ENCODE measurements around the gene NRXN3.

DNA sequence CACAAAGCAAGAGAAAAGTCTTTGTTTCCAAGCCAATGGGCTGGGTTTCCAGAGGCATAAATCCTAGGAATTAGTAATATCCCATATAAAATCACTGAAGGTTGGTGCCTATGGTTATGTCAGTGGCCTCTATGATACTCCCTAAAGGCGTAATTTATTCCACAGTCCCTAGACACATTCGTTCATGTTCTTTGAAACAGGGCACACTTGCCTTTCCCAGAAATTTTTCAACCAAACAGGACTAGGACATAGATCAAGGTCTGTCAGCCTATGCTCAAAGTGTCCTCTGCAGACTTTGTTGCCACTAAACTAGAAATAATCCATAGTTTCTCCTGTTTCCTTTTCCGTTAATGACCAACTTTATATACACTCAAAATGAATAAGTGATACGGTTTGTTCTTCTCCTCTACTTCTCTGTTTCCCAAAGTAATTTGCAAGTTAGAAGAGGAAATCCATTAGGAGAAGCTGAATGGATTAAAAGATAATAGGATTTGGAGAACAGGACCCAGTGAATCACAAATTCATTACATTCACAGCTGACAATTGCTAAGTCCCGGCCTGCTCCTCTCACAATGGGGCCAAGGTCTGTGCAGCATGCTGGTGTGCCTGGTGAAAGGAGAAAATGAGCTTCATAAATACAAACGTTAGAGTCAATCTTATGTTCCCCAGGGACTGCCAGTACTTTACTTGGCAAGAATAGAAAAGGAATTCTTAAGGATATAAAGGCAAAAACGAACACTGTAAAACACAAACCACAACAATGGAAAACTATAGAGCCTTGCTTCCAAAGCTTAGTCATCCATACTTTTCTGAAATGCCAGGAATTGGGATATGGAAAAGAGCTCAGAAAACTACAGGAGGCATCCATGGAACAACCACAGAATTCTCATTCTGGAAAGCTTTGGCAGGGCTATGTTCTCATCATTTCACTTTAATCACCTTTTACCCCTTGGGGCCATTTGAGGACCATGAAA is 966.2 kb downstream of the NRXN3 start:
- TF ChIP-seq, protein P1, sequence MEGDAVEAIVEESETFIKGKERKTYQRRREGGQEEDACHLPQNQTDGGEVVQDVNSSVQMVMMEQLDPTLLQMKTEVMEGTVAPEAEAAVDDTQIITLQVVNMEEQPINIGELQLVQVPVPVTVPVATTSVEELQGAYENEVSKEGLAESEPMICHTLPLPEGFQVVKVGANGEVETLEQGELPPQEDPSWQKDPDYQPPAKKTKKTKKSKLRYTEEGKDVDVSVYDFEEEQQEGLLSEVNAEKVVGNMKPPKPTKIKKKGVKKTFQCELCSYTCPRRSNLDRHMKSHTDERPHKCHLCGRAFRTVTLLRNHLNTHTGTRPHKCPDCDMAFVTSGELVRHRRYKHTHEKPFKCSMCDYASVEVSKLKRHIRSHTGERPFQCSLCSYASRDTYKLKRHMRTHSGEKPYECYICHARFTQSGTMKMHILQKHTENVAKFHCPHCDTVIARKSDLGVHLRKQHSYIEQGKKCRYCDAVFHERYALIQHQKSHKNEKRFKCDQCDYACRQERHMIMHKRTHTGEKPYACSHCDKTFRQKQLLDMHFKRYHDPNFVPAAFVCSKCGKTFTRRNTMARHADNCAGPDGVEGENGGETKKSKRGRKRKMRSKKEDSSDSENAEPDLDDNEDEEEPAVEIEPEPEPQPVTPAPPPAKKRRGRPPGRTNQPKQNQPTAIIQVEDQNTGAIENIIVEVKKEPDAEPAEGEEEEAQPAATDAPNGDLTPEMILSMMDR (IDR thresholded peaks at IDR 0.05), result no peak
- TF ChIP-seq POLR2A (IDR thresholded peaks at IDR 0.05), result no peak
- TF ChIP-seq POLR2AphosphoS5 (IDR thresholded peaks at IDR 0.05), result no peak
- TF ChIP-seq EP300 (IDR thresholded peaks at IDR 0.05; ENCODE audit: low read depth), result no peak
